Nephron progenitor cell (in vitro differentiated cells): ENCODE data around the gene KNDC1.
"Not testable (repeated sequence)": the region's sequence is repeated elsewhere in the genome, so short reads cannot be mapped to it uniquely, and the experiment has no call there.

ENCODE experiments used
- DNase-seq: peaks from one replicate; pipeline ENCODE4 v3.0.0; 2021
- H3K27ac Mint-ChIP-seq: 2 replicates; pipeline ENCODE4 v1.8.0; 2021; ENCODE audit warnings: mild to moderate bottlenecking, moderate library complexity, mixed read lengths
- H3K27me3 Mint-ChIP-seq: 2 replicates; pipeline ENCODE4 v1.8.0; 2021; ENCODE audit warnings: mild to moderate bottlenecking, low read depth, mixed read lengths; ENCODE audit not compliant: poor library complexity
- H3K36me3 Mint-ChIP-seq: 2 replicates; pipeline ENCODE4 v1.8.0; 2021; ENCODE audit warnings: low read depth, mixed read lengths
- H3K4me1 Mint-ChIP-seq: 2 replicates; pipeline ENCODE4 v1.8.0; 2021; ENCODE audit warnings: mixed read lengths
- H3K4me3 Mint-ChIP-seq: 2 replicates; pipeline ENCODE4 v1.8.0; 2021; ENCODE audit warnings: mild to moderate bottlenecking, moderate library complexity, mixed read lengths
- H3K9me3 Mint-ChIP-seq: 2 replicates; pipeline ENCODE4 v1.8.0; 2021; ENCODE audit warnings: mild to moderate bottlenecking, moderate library complexity, mixed read lengths
- TF ChIP-seq, protein P1 (sequence below): fragments of 200-600 bp; sonication (generic); IDR thresholded peaks from 2 replicates; pipeline ENCODE4 v1.5.0; 2021; ENCODE audit warnings: antibody characterized with exemption

Gene KNDC1

DNA sequence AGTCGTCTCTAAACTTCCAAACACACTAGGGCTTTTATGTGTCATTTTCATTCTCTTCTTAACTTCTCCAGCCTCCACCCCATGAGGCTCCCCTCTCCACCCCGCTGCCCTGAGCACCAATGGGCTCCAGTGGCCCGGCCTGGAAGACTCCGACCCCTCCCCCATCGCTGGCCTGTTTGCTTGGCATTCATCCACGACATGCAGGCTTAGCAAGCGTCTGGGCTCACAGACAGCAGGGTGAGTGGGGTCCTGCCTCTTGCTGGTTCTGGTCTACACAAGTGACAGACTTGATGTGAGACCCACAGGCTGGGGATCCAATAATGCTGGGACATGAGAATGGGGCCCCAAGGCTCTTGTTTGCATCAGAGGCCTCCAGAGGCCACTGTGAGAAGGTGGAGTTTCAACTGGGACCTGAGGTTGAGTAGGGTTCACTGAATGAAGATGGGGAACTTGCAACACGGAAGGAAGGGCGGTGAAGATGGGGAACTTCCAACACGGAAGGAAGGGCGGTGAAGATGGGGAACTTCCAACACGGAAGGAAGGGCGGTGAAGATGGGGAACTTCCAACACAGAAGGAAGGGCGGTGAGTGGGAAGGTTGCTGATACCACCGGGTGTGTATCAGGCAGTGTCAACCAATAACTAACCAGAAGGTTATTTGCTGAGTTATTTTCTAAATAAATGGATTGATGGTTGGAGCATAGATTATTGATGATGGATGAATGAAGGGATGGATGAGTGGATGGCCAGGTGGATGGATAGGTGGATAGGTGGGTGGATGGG lies 14.0 kb downstream of the KNDC1 start:
- Mint-ChIP-seq H3K4me3 (no peak overlapping the region), H3K9me3 (peaks cover 21% of the 10 kb centered on the region), H3K4me1 (peaks cover 8% of the 10 kb centered on the region), H3K36me3 (peaks cover 34% of the 10 kb centered on the region), H3K27ac (no peak overlapping the region), H3K27me3 (peaks cover 12% of the 10 kb centered on the region)
- DNase-seq = no peak
- TF ChIP-seq, protein P1, sequence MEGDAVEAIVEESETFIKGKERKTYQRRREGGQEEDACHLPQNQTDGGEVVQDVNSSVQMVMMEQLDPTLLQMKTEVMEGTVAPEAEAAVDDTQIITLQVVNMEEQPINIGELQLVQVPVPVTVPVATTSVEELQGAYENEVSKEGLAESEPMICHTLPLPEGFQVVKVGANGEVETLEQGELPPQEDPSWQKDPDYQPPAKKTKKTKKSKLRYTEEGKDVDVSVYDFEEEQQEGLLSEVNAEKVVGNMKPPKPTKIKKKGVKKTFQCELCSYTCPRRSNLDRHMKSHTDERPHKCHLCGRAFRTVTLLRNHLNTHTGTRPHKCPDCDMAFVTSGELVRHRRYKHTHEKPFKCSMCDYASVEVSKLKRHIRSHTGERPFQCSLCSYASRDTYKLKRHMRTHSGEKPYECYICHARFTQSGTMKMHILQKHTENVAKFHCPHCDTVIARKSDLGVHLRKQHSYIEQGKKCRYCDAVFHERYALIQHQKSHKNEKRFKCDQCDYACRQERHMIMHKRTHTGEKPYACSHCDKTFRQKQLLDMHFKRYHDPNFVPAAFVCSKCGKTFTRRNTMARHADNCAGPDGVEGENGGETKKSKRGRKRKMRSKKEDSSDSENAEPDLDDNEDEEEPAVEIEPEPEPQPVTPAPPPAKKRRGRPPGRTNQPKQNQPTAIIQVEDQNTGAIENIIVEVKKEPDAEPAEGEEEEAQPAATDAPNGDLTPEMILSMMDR = no peak

GRCh38 chr10:133174689-133175263 lies 14.8 kb downstream of the KNDC1 start:
- Mint-ChIP-seq H3K4me3 (no peak overlapping the region), H3K36me3 (peaks cover 32% of the 10 kb centered on the region), H3K9me3 (peaks cover 21% of the 10 kb centered on the region), H3K27me3 (peaks cover 10% of the 10 kb centered on the region), H3K27ac (no peak overlapping the region), H3K4me1 (peaks cover 16% of the 10 kb centered on the region)
- no peak for DNase-seq
- TF ChIP-seq, protein P1 = no peak

DNA sequence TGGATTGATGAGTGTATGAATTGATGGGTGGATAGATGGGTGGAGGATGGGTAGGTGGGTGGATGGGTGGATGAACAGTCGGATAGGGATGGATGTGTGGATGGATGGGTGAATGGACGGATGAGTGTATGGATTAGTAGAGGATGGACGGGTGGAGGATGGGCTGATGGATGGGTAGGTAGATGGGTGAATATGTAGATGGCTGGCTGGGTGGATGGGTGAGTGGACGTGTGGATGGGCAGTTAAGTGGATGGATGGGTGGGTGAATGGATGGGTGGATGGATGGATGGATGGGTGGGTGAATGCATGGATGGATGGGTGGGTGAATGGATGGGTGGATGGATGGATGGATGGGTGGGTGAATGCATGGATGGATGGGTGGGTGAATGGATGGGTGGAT lies 15.6 kb downstream of the KNDC1 start:
- Mint-ChIP-seq H3K36me3 (peaks cover 29% of the 10 kb centered on the region), H3K4me1 (peaks cover 24% of the 10 kb centered on the region), H3K9me3 (peaks cover 21% of the 10 kb centered on the region), H3K27me3 (peaks cover 10% of the 10 kb centered on the region)
- DNase-seq, H3K27ac Mint-ChIP-seq, H3K4me3 Mint-ChIP-seq: not testable (repeated sequence)

GRCh38 chr10:133176546-133176945 lies 16.5 kb downstream of the KNDC1 start:
- peaks cover 29% of the 10 kb centered on the region for H3K36me3 Mint-ChIP-seq
- peaks cover 21% of the 10 kb centered on the region for H3K9me3 Mint-ChIP-seq
- no peak for DNase-seq
- peaks cover 32% of the 10 kb centered on the region for H3K4me1 Mint-ChIP-seq
- no peak overlapping the region for H3K27ac Mint-ChIP-seq
- peaks cover 10% of the 10 kb centered on the region for H3K27me3 Mint-ChIP-seq
- H3K4me3 Mint-ChIP-seq = no peak overlapping the region
- TF ChIP-seq, protein P1 = no peak

GRCh38 chr10:133177380-133178157 lies 17.6 kb downstream of the KNDC1 start:
- H3K27ac Mint-ChIP-seq = no peak overlapping the region
- TF ChIP-seq, protein P1 = no peak
- peaks cover 21% of the 10 kb centered on the region for H3K9me3 Mint-ChIP-seq
- peaks cover 42% of the 10 kb centered on the region for H3K4me1 Mint-ChIP-seq
- DNase-seq = no peak
- H3K4me3 Mint-ChIP-seq = no peak overlapping the region
- peaks cover 22% of the 10 kb centered on the region for H3K36me3 Mint-ChIP-seq
- peaks cover 3% of the 10 kb centered on the region for H3K27me3 Mint-ChIP-seq
